HCT116 (cell line): ENCODE measurements around the gene CDH22. TPM values are rescaled to one million over a fixed set of nuclear protein-coding genes. Genes with fewer than 3 reads are reported as not detected.

ENCODE experiments used
- ATAC-seq: fragments of 200-7000 bp; cut with Tn5 transposase; 2 replicates; pipeline ENCODE4 v1.9.1; 2020; ENCODE audit warnings: mild to moderate bottlenecking, moderate library complexity
- BruUV-seq: library from RNA; stranded (reverse); fragments of 400-500 nt; replicated peaks from 2 replicates; lab custom pipeline; 2021; lab: Mats Ljungman, UMichigan
- CTCF ChIA-PET: fragments of 300-600 bp; sonication (Branson Sonifier 250); formaldehyde crosslinking; loops from one replicate; lab custom pipeline; 2021; ENCODE audit warnings: antibody characterized with exemption; lab: Charles Lee
- POLR2A ChIA-PET: fragments of 300-600, 350-600 bp; sonication (Branson Sonifier 250); formaldehyde crosslinking; loops from one replicate; lab custom pipeline; 2021; ENCODE audit warnings: antibody characterized with exemption; lab: Charles Lee
- RAD21 ChIA-PET, 2 experiments: fragments of 300-600 bp; sonication (Branson Sonifier 250); formaldehyde crosslinking; loops; one replicate each; lab custom pipeline; 2023; ENCODE audit warnings: low total read pairs in 2 of 2; ENCODE audit not compliant: uncharacterized antibody in 2 of 2, unreplicated experiment in 2 of 2, low non-redundant PET in 1 of 2; lab: Charles Lee
- DNase-seq: peaks from one replicate; pipeline ENCODE4 v3.0.0-alpha.2; 2010; ENCODE audit warnings: low read depth, low spot score
- H2AFZ ChIP-seq: fragments of 200-600 bp; shearing (Covaris generic), sonication (generic); 2 replicates; pipeline ENCODE4 v1.6.1; 2017; ENCODE audit warnings: low read depth, mixed run types, mixed read lengths, antibody characterized with exemption, low read length; ENCODE audit not compliant: poor library complexity, severe bottlenecking
- H3K27ac ChIP-seq: 2 replicates; pipeline ENCODE4 v1.5.1; 2012; ENCODE audit warnings: low read depth, low read length
- H3K27me3 ChIP-seq: fragments of 200-600 bp; sonication (generic); 2 replicates; pipeline ENCODE4 v1.6.1; 2016; ENCODE audit warnings: mixed run types, low read length, mixed read lengths; ENCODE audit not compliant: insufficient read depth
- H3K36me3 ChIP-seq, 2 experiments: fragments of 200-500 bp in 1 of 2; fragments of 200-600 bp in 1 of 2; sonication (Bioruptor generic) in 1 of 2; sonication (generic) in 1 of 2; 2 replicates each; pipeline versions ENCODE4 v1.5.1 to v1.6.1; 2014 to 2016; ENCODE audit warnings: low read length in 2 of 2, inconsistent platforms in 1 of 2, mixed read lengths in 1 of 2, mixed run types in 1 of 2; ENCODE audit not compliant: insufficient read depth in 2 of 2, control insufficient read depth in 1 of 2
- H3K4me1 ChIP-seq, 2 experiments: fragments of 200-600 bp in 1 of 2; sonication (generic) in 1 of 2; 2 replicates each; pipeline versions ENCODE4 v1.5.1 to v1.6.1; 2012 to 2017; ENCODE audit warnings: low read length in 2 of 2, inconsistent platforms in 1 of 2, mild to moderate bottlenecking in 1 of 2, mixed read lengths in 1 of 2, mixed run types in 1 of 2, moderate library complexity in 1 of 2; ENCODE audit not compliant: insufficient read depth in 2 of 2, control insufficient read depth in 1 of 2
- H3K4me2 ChIP-seq: fragments of 200-600 bp; sonication (generic); 2 replicates; pipeline ENCODE4 v1.6.1; 2017; ENCODE audit warnings: mixed run types, low read length, mixed read lengths
- H3K4me3 ChIP-seq, 2 experiments: fragments of 200-600 bp in 1 of 2; sonication (generic) in 1 of 2; replicated peaks in 1 of 2; 2 replicates each; pipeline ENCODE4 v1.5.1; 2011 to 2016; ENCODE audit warnings: low read length in 2 of 2, control low read depth in 1 of 2, low read depth in 1 of 2, mild to moderate bottlenecking in 1 of 2, mixed read lengths in 1 of 2, mixed run types in 1 of 2
- H3K79me2 ChIP-seq: fragments of 200-600 bp; sonication (generic); 2 replicates; pipeline ENCODE4 v1.6.1; 2017; ENCODE audit warnings: mild to moderate bottlenecking, mixed run types, low read length, moderate library complexity, mixed read lengths; ENCODE audit not compliant: insufficient read depth
- H3K9ac ChIP-seq: fragments of 200-600 bp; sonication (generic); 2 replicates; pipeline ENCODE4 v1.6.1; 2016; ENCODE audit warnings: low read length, mixed read lengths
- H3K9me2 ChIP-seq: fragments of 200-600 bp; sonication (generic), shearing (Covaris generic); 2 replicates; pipeline ENCODE4 v1.6.1; 2017; ENCODE audit warnings: mixed run types, mild to moderate bottlenecking, moderate library complexity; ENCODE audit not compliant: insufficient read depth
- H3K9me3 ChIP-seq, 2 experiments: fragments of 200-500 bp in 1 of 2; fragments of 200-600 bp in 1 of 2; sonication (Bioruptor generic) in 1 of 2; sonication (generic) in 1 of 2; 2 replicates each; pipeline ENCODE4 v1.6.1; 2014 to 2017; ENCODE audit warnings: low read length in 2 of 2, mixed read lengths in 2 of 2, inconsistent platforms in 1 of 2, low read depth in 1 of 2, mild to moderate bottlenecking in 1 of 2, mixed run types in 1 of 2, moderate library complexity in 1 of 2; ENCODE audit not compliant: control insufficient read depth in 1 of 2, insufficient read depth in 1 of 2
- H4K20me1 ChIP-seq: fragments of 200-600 bp; sonication (generic), shearing (Covaris generic); 2 replicates; pipeline ENCODE4 v1.6.1; 2017; ENCODE audit warnings: mixed run types, mild to moderate bottlenecking, moderate library complexity; ENCODE audit not compliant: insufficient read depth
- EGR1 ChIP-seq: IDR thresholded peaks from 2 replicates; pipeline ENCODE4 v1.6.1; 2012; ENCODE audit warnings: low read depth
- ELF1 ChIP-seq: IDR thresholded peaks from 2 replicates; pipeline ENCODE4 v1.6.1; 2012; ENCODE audit warnings: low read depth, borderline replicate concordance
- EZH2phosphoT487 ChIP-seq: fragments of 200-600 bp; IDR thresholded peaks from 2 replicates; pipeline ENCODE4 v1.6.1; 2018; ENCODE audit warnings: antibody characterized with exemption, borderline replicate concordance
- FOSL1 ChIP-seq: IDR thresholded peaks from 2 replicates; pipeline ENCODE4 v1.6.1; 2012; ENCODE audit warnings: low read depth
- RAD21 ChIP-seq: IDR thresholded peaks from 2 replicates; pipeline ENCODE4 v1.6.1; 2012; ENCODE audit warnings: low read depth, mild to moderate bottlenecking
- SP1 ChIP-seq: IDR thresholded peaks from 2 replicates; pipeline ENCODE4 v1.6.1; 2012; ENCODE audit warnings: low read depth
- SRF ChIP-seq: IDR thresholded peaks from 2 replicates; pipeline ENCODE4 v1.6.1; 2012; ENCODE audit warnings: low read depth
- YY1 ChIP-seq: IDR thresholded peaks from 2 replicates; pipeline ENCODE4 v1.6.1; 2011; ENCODE audit warnings: low read length, low read depth, moderate library complexity, mild to moderate bottlenecking; ENCODE audit not compliant: insufficient replicate concordance; ENCODE audit errors: extremely low read depth
- ZBTB33 ChIP-seq: IDR thresholded peaks from 2 replicates; pipeline ENCODE4 v1.6.1; 2011; ENCODE audit warnings: mild to moderate bottlenecking, low read length, moderate library complexity; ENCODE audit not compliant: insufficient replicate concordance; ENCODE audit errors: extremely low read depth
- ZNF274 ChIP-seq: fragments of 200-500 bp; sonication (Bioruptor generic); IDR thresholded peaks from 2 replicates; pipeline ENCODE4 v1.6.1; 2014; ENCODE audit warnings: mild to moderate bottlenecking, low read depth, low read length, inconsistent platforms
- intact Hi-C: fragments of 100-400 bp; cut with micrococcal nuclease; formaldehyde crosslinking; loops from 2 replicates; pipeline ENCODE4 v1.10.0; 2022
- total RNA-seq: library from RNA; stranded (reverse); gene quantifications from one replicate; pipeline ENCODE4 v1.2.1, GENCODE V29; 2021; ENCODE audit not compliant: unreplicated experiment

Gene CDH22
- total RNA-seq, 1 experiment from 2014 or later: 1.8 TPM

- Histone ChIP-seq H3K27me3 (no peaks in the 10 kb centered on the region), H3K9me2 (no peaks in the 10 kb centered on the region), H3K4me3 (no peak overlapping the region), H3K27ac (no peak overlapping the region), H3K79me2 (no peaks in the 10 kb centered on the region), H3K4me2 (no peak overlapping the region), H3K9me3 (no peaks in the 10 kb centered on the region), H3K4me1 (peaks cover 39 to 51% of the 10 kb centered on the region in 2 experiments), H4K20me1 (no peaks in the 10 kb centered on the region), H2AFZ (no peak overlapping the region), H3K9ac (no peak overlapping the region), H3K36me3 (no peaks in the 10 kb centered on the region)
- no TSS peak for BruUV-seq
- TF ChIP-seq ZNF274 (no peak), ELF1 (no peak), RAD21 (no peak), EZH2phosphoT487 (no peak), EGR1 (no peak), YY1 (no peak), ZBTB33 (no peak), SP1 (no peak), SRF (no peak), FOSL1 (no peak)
- ChIA-PET POLR2A (no interaction called here), RAD21 (no interaction called here), CTCF (no interaction called here)
- no peak for ATAC-seq
- no peak for DNase-seq
- intact Hi-C loops: no loop called here
Observed at GRCh38 chr20:46217583-46217982, 90.7 kb downstream of the CDH22 start.
